Esophagus muscularis mucosa (tissue), 3 donors: ENCODE results near the gene CBY1.

Experiments used
- EP300 ChIP-seq: sonication (generic); formaldehyde crosslinking; IDR thresholded peaks from one replicate; pipeline ENCODE4 v1.6.1; 2017; ENCODE audit warnings: antibody characterized with exemption
- TF ChIP-seq, protein P1 (sequence below), 3 experiments: fragments of 200-600 bp in 2 of 3; fragments of 450-650 bp in 1 of 3; sonication (generic) in 2 of 3; IDR thresholded peaks; one replicate each; pipeline ENCODE4 v1.5.1; 2017 to 2019; ENCODE audit warnings: antibody characterized with exemption in 3 of 3, mild to moderate bottlenecking in 2 of 3, moderate library complexity in 1 of 3

DNA sequence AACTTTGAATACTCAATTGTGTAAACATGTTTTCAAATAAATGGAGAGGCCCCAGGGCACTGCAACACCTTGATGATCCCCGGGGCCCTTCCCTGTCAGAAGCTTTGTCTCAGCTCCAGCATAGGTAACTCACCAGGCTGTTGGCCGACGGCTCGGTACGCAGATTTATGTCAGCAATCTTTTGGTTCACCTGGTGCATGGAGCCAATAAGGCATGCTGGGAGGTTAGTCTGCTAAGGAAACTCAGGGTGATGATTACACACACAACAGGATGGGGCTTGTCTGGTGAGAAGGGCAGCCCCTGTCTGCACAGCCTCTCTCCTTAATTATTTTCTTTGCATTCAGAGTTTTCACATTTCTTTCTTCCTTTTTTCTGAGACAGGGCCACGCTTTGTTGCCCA is 11.0 kb upstream of the CBY1 start:
- TF ChIP-seq, protein P1, sequence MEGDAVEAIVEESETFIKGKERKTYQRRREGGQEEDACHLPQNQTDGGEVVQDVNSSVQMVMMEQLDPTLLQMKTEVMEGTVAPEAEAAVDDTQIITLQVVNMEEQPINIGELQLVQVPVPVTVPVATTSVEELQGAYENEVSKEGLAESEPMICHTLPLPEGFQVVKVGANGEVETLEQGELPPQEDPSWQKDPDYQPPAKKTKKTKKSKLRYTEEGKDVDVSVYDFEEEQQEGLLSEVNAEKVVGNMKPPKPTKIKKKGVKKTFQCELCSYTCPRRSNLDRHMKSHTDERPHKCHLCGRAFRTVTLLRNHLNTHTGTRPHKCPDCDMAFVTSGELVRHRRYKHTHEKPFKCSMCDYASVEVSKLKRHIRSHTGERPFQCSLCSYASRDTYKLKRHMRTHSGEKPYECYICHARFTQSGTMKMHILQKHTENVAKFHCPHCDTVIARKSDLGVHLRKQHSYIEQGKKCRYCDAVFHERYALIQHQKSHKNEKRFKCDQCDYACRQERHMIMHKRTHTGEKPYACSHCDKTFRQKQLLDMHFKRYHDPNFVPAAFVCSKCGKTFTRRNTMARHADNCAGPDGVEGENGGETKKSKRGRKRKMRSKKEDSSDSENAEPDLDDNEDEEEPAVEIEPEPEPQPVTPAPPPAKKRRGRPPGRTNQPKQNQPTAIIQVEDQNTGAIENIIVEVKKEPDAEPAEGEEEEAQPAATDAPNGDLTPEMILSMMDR (IDR thresholded peaks at IDR 0.05) = no peak
- no peak for TF ChIP-seq EP300
